HS-27A (cell line): ENCODE results near the gene U2SURP.
"Not testable (repeated sequence)": the region's sequence is repeated elsewhere in the genome, so short reads cannot be mapped to it uniquely, and the experiment has no call there.

ENCODE experiments used
- DNase-seq: peaks from one replicate; pipeline ENCODE4 v3.0.0-alpha.2; 2012; ENCODE audit warnings: low read depth, missing footprints

The U2SURP gene

GRCh38 chr3:143071776-143072175 is 70.4 kb downstream of the U2SURP start:
- no peak for DNase-seq

- not testable (repeated sequence) for DNase-seq
Measured at GRCh38 chr3:143072298-143073020, 71.1 kb downstream of the U2SURP start.

DNA sequence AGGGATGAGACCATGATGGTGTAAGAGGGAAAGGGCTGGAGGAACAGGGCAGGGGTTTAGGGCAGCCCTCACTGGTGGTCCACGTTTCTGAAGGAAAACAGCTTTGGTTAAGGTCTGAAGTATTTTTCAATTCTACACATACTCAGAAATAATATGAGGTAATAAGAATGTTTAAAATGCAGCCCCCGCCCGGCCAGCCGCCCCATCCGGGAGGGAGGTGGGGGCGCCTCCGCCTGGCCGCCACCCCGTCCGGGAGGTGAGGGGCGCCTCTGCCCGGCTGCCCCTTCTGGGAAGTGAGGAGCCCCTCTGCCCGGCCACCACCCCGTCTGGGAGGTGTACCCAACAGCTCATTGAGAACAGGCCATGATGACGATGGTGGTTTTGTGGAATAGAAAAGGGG is 72.2 kb downstream of the U2SURP start:
- DNase-seq: not testable (repeated sequence)

DNA sequence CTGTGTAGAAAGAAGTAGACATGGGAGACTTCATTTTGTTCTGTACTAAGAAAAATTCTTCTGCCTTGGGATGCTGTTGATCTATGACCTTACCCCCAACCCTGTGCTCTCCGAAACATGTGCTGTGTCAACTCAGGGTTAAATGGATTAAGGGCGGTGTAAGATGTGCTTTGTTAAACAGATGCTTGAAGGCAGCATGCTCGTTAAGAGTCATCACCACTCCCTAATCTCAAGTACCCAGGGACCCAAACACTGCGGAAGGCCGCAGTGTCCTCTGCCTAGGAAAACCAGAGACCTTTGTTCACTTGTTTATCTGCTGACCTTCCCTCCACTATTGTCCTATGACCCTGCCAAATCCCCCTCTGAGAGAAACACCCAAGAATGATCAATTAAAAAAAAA is 72.6 kb downstream of the U2SURP start:
- not testable (repeated sequence) for DNase-seq

DNA sequence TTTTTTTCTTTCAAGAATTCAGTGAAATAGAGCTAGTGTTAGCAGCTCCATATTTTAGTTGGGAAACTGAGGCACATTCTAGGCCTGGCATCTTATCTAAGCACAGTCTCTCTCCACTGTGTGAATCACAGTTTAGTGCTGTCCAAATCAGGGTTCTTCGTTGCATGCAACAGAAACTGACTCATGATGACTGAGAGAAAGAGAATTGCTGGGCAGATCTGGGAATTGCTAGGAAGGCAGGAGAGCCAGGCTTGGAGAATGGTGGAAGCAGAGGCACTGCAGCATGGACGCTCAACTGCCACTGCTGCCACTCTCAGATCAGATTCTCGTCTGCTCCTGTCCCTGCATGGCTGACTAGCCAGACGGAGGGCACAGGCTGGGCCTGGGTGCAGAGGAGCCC is 77.5 kb downstream of the U2SURP start:
- DNase-seq: no peak

GRCh38 chr3:143080196-143080595 is 78.8 kb downstream of the U2SURP start:
- DNase-seq: no peak

GRCh38 chr3:143081365-143081764 is 80.0 kb downstream of the U2SURP start:
- DNase-seq: no peak

- no peak for DNase-seq
Measured at GRCh38 chr3:143081844-143082778, 80.7 kb downstream of the U2SURP start.

- no peak for DNase-seq
Measured at GRCh38 chr3:143083781-143084180, 82.4 kb downstream of the U2SURP start.

DNA sequence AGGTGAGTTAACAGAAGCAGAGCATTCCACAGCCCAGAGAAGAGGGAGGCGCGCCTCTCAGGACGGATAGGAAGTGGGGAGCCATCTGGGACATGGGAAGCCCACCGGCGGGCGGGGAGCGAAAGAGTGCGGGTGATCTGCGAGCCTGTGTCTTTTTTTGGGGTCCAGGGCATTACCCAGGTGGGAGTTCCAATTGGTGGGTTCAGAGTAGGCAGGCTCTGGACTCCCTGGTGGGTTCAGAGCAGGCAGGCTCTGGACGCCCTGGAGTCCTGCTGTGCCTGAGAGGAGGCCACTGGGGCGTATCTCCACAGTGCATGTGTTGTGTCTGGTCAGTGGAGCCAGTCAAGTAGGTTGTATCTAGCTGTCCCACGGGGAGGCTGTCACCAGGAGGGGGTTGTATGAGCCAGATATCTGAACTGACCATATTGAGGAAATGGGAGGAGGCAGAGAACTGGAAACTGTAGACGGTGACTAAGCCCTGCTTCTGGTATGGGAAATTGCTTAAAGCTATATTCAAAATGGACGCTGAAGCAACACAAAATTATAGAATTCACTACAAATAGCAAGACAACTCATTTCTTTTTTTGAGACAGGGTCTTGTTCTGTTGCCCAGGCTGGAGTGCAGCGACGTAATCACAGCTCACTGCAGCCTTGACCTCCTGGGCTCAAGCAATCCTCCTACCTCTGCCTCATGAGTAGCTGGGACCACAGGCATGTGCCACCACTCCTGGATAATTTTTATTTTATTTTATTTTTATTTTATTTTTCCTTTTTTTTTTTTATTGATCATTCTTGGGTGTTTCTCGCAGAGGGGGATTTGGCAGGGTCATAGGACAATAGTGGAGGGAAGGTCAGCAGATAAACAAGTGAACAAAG is 83.7 kb downstream of the U2SURP start:
- no peak for DNase-seq

GRCh38 chr3:143088835-143089234 is 87.5 kb downstream of the U2SURP start:
- DNase-seq: no peak

DNA sequence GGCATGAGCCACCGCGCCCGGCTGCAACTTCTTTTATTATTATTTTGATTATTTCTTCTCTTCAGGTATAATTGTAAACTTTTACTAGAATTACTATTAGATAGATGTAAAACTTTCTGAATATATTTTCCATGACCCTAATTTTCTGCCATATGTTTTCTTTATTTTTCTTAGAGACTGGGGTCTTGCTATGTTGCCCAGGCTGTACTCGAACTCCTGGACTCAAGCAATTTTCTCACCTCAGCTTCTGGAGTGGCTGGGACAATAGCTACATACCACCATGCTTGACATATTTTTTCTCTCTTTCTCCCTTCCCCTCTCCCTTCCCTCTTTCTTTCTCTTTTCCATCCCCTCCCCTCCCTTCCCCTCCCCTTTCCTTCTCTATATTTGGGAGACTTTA is 88.6 kb downstream of the U2SURP start:
- DNase-seq: no peak

- DNase-seq: no peak
Measured at GRCh38 chr3:143090486-143090885, 89.1 kb downstream of the U2SURP start.

- DNase-seq: no peak
Measured at GRCh38 chr3:143090976-143091837, 89.8 kb downstream of the U2SURP start.

- DNase-seq: no peak
Measured at GRCh38 chr3:143092191-143092590, 90.8 kb downstream of the U2SURP start.

DNA sequence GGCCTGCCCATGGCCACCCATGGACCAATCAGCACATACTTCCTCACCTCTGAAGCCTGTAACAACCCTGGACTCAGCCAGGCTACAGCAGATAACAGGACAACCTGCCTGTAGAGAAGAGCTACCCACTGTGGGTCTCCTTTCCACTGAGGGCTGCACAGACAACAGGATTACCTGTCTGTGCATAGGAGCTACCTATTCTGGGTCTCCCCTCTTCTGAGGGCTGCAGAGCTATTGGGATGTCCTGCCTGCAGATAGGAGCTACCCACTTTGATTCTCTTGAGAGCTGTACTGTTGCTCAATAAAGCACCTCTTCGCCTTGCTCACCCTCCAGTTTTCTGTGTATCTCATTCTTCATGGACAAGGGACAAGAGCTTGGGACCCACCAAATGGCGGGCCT is 94.4 kb downstream of the U2SURP start:
- no peak for DNase-seq

- no peak for DNase-seq
Measured at GRCh38 chr3:143098032-143098764, 96.8 kb downstream of the U2SURP start.

DNA sequence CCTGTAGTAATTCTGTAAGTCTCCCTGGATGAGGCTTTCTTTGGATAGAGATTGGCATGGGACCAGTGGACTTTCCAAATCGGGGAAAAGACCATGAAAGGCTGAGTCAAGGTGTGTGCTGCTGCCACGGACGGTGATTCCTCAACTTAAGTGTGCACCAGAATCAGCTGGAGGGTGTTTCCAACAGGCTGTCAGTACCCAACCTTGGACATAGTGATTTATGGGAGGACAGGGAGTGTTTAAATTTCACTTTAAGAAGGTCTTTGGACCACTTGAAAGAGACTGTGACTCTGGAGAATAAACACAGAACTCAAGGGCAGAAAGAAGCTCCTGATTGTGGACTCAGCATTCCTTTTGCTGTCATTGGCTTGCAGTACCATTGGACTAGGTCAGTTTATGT is 97.8 kb downstream of the U2SURP start:
- no peak for DNase-seq

DNA sequence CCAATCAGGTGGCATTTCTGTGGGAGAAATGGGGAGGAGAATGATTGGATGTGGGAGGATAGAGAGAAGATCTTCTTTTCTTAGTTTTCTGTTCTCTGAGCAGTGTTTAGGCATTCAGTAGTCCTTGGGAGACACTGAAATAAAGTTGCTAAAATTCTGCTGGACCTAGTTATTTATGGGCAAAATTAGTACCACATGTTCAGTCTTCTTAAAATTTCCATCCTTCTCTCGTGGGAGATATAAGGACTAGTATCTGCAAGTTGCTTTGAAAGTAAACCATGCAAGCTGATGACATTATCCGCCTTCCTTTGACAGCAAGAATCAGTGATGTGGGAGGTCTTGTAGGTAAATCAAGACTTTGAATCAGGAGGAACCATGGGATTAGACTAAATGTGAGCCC is 98.3 kb downstream of the U2SURP start:
- DNase-seq: no peak

DNA sequence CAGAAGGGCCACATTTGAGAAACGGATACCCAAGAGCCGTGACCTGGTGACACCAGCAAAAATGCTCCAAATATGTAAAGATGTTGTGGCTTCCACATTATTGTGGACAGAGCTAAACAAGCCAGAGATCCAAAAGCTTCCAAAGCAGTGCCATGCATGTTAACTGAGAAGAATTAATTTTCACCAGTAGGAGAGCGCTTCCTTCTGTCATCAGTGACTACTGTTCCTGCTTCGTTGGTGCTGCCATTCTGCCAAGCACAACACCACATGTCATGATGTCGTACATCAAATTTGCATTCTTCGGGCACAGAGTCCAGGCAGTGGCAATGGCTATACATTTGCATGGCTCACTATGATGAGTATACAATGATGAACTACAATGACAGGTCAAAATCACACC is 99.1 kb downstream of the U2SURP start:
- no peak for DNase-seq
